Naive thymus-derived CD4-positive, alpha-beta T cell (primary cell): ENCODE measurements around the gene CD177. TPM values are rescaled to one million over a fixed set of nuclear protein-coding genes. Genes with fewer than 3 reads are reported as not detected.

Experiments used
- ATAC-seq: fragments of 150-1000 bp; cut with Tn5 transposase; 2 replicates; pipeline ENCODE4 v1.10.0; 2021; ENCODE audit warnings: mild to moderate bottlenecking, moderate library complexity
- CTCF ChIA-PET: fragments of 350-600 bp; sonication (Branson Sonifier 250); formaldehyde crosslinking; loops from one replicate; lab custom pipeline; 2021; ENCODE audit warnings: antibody characterized with exemption; lab: Charles Lee
- POLR2A ChIA-PET: fragments of 350-600 bp; sonication (Branson Sonifier 250); formaldehyde crosslinking; loops from one replicate; lab custom pipeline; 2021; ENCODE audit warnings: antibody characterized with exemption, inconsistent platforms; lab: Charles Lee
- DNase-seq, 9 donors: peaks; one replicate each; pipeline versions ENCODE4 v3.0.0 to v3.0.0-alpha.2; 2020 to 2022; ENCODE audit warnings: mixed read lengths in 1 of 9
- H3K27ac ChIP-seq: one replicate; pipeline ENCODE4 v1.7.0; 2013; ENCODE audit warnings: mild to moderate bottlenecking, low read depth, low read length, moderate library complexity
- H3K27me3 ChIP-seq, 2 donors: one replicate each; pipeline ENCODE4 v1.7.0; 2013; ENCODE audit warnings: low read length in 2 of 2, mild to moderate bottlenecking in 2 of 2, moderate library complexity in 2 of 2; ENCODE audit not compliant: control insufficient read depth in 2 of 2, insufficient read depth in 2 of 2
- H3K36me3 ChIP-seq, 3 experiments: 1 replicate in 2 of 3; 2 replicates in 1 of 3; pipeline ENCODE4 v1.7.0; 2013; ENCODE audit warnings: low read length in 3 of 3, mild to moderate bottlenecking in 3 of 3, moderate library complexity in 1 of 3; ENCODE audit not compliant: insufficient read depth in 3 of 3, control insufficient read depth in 2 of 3
- H3K4me1 ChIP-seq, 2 donors: one replicate each; pipeline ENCODE4 v1.7.0; 2013; ENCODE audit warnings: low read length in 2 of 2, mild to moderate bottlenecking in 2 of 2, moderate library complexity in 1 of 2; ENCODE audit not compliant: control insufficient read depth in 2 of 2, insufficient read depth in 2 of 2
- H3K4me3 ChIP-seq: 2 replicates; pipeline ENCODE4 v1.7.0; 2013; ENCODE audit warnings: mild to moderate bottlenecking, low read length
- H3K9me3 ChIP-seq, 3 experiments: 1 replicate in 2 of 3; 2 replicates in 1 of 3; pipeline ENCODE4 v1.7.0; 2013; ENCODE audit warnings: low read length in 3 of 3; ENCODE audit not compliant: control insufficient read depth in 2 of 3
- H3K27ac Mint-ChIP-seq, 9 donors: one replicate each; pipeline ENCODE4 v1.8.0; 2020 to 2022; ENCODE audit warnings: mixed read lengths in 9 of 9, mild to moderate bottlenecking in 8 of 9, moderate library complexity in 5 of 9, inconsistent platforms in 2 of 9
- H3K27me3 Mint-ChIP-seq, 5 donors: one replicate each; pipeline ENCODE4 v1.8.0; 2021 to 2022; ENCODE audit warnings: mixed read lengths in 5 of 5, mild to moderate bottlenecking in 1 of 5
- H3K36me3 Mint-ChIP-seq, 5 donors: one replicate each; pipeline ENCODE4 v1.8.0; 2020 to 2022; ENCODE audit warnings: mixed read lengths in 5 of 5, mild to moderate bottlenecking in 3 of 5, inconsistent platforms in 1 of 5
- H3K4me1 Mint-ChIP-seq, 7 donors: one replicate each; pipeline ENCODE4 v1.8.0; 2020 to 2022; ENCODE audit warnings: mixed read lengths in 7 of 7, mild to moderate bottlenecking in 3 of 7, inconsistent platforms in 1 of 7
- H3K4me3 Mint-ChIP-seq, 10 donors: one replicate each; pipeline ENCODE4 v1.8.0; 2020 to 2022; ENCODE audit warnings: mild to moderate bottlenecking in 10 of 10, mixed read lengths in 10 of 10, moderate library complexity in 6 of 10, inconsistent platforms in 2 of 10
- H3K9me3 Mint-ChIP-seq, 11 donors: one replicate each; pipeline ENCODE4 v1.8.0; 2020 to 2022; ENCODE audit warnings: mixed read lengths in 11 of 11, mild to moderate bottlenecking in 4 of 11, inconsistent platforms in 1 of 11, moderate library complexity in 1 of 11
- intact Hi-C, 2 donors: fragments of 100-400 bp; cut with micrococcal nuclease; formaldehyde crosslinking; loops; one replicate each; pipeline ENCODE4 v1.15.1; 2023
- polyA plus RNA-seq, 2 donors: library from polyadenylated mRNA; unstranded; fragments of 300-500 nt; fragmentation: Illumina TruSeq; gene quantifications; one replicate each; pipeline ENCODE4 v1.2.3, GENCODE V29; 2021
- total RNA-seq, 6 experiments: library from RNA in 5 of 6; stranded (reverse) in 5 of 6; gene quantifications; 1 replicate in 5 of 6; 2 replicates in 1 of 6; pipeline ENCODE4 v1.2.3 and lab custom pipeline; 2021 to 2026

The CD177 gene
- total and polyA plus RNA-seq, 7 experiments from 2014 or later: not detected

- CTCF ChIA-PET: no interaction called here
- Mint-ChIP-seq H3K27me3 (peaks cover 0 to 10% (median 0%) of the 10 kb centered on the region in 5 donors), H3K4me1 (no peaks in the 10 kb centered on the region), H3K27ac (no peak overlapping the region), H3K4me3 (no peak overlapping the region), H3K9me3 (peaks cover 0 to 31% (median 4%) of the 10 kb centered on the region in 11 donors), H3K36me3 (peaks cover 0 to 16% (median 5%) of the 10 kb centered on the region in 5 donors)
- H3K4me3 ChIP-seq: no peak overlapping the region
- intact Hi-C loops: no loop called here
- no peak overlapping the region for H3K27ac ChIP-seq
- DNase-seq (no peak), ATAC-seq (no peak)
- POLR2A ChIA-PET: no interaction called here
- H3K4me1 ChIP-seq: no peaks in the 10 kb centered on the region
- no peaks in the 10 kb centered on the region for H3K36me3 ChIP-seq
- H3K27me3 ChIP-seq: no peaks in the 10 kb centered on the region
- H3K9me3 ChIP-seq: no peaks in the 10 kb centered on the region
Observed at GRCh38 chr19:43409415-43409814, 55.9 kb downstream of the CD177 start.

- Mint-ChIP-seq H3K27me3 (peaks cover 0 to 7% (median 0%) of the 10 kb centered on the region in 5 donors), H3K4me3 (no peak overlapping the region), H3K36me3 (peaks cover 0 to 16% (median 5%) of the 10 kb centered on the region in 5 donors), H3K27ac (no peak overlapping the region), H3K4me1 (no peaks in the 10 kb centered on the region), H3K9me3 (peaks cover 0 to 31% (median 4%) of the 10 kb centered on the region in 11 donors)
- Histone ChIP-seq H3K36me3 (no peaks in the 10 kb centered on the region), H3K27ac (no peak overlapping the region), H3K9me3 (no peaks in the 10 kb centered on the region), H3K4me1 (no peaks in the 10 kb centered on the region), H3K27me3 (no peaks in the 10 kb centered on the region), H3K4me3 (no peak overlapping the region)
- intact Hi-C loops: no loop called here
- ATAC-seq (no peak), DNase-seq (no peak)
- ChIA-PET POLR2A (no interaction called here), CTCF (no interaction called here)
Observed at GRCh38 chr19:43412441-43412840, 59.0 kb downstream of the CD177 start.

Other genes with a start within 250 kb of the CD177 start
- gene PSG5, start 167.2 kb upstream of the CD177 start, total RNA-seq: under 1 TPM in 1 of 5 experiments, not detected in 4; 0.37 TPM
- not detected for gene PSG5, start 167.2 kb upstream of the CD177 start, polyA plus RNA-seq
- under 1 TPM in 2 of 5 experiments, not detected in 3; 0.21 to 0.66 TPM for gene PSG4, start 148.0 kb upstream of the CD177 start, total RNA-seq
- gene PSG4, start 148.0 kb upstream of the CD177 start, polyA plus RNA-seq: not detected
- gene PSG9, start 84.2 kb upstream of the CD177 start, total RNA-seq: under 1 TPM in 1 of 5 experiments, not detected in 4; 0.34 TPM
- gene PSG9, start 84.2 kb upstream of the CD177 start, polyA plus RNA-seq: not detected
- gene TEX101, start 61.2 kb downstream of the CD177 start, total RNA-seq: 1 to 10 TPM in 1 of 5 experiments, not detected in 4; 1.1 TPM
- not detected for gene TEX101, start 61.2 kb downstream of the CD177 start, polyA plus RNA-seq
- gene LYPD3, start 111.9 kb downstream of the CD177 start, total RNA-seq: 10 to 100 TPM in 1 of 5 experiments, 1 to 10 TPM in 4; 1.1 to 30.6 (median 6.1) TPM
- 1 to 10 TPM; 6.5 to 9.1 TPM for gene LYPD3, start 111.9 kb downstream of the CD177 start, polyA plus RNA-seq
- 10 to 100 TPM; 24.5 to 98.8 (median 43.3) TPM for gene PHLDB3, start 151.1 kb downstream of the CD177 start, total RNA-seq
- gene PHLDB3, start 151.1 kb downstream of the CD177 start, polyA plus RNA-seq: 1 to 10 TPM; 4.5 to 6.5 TPM
- gene ETHE1, start 173.5 kb downstream of the CD177 start, total RNA-seq: 10 to 100 TPM; 20.3 to 58.6 (median 23.9) TPM
- 10 to 100 TPM; 58.0 to 59.3 TPM for gene ETHE1, start 173.5 kb downstream of the CD177 start, polyA plus RNA-seq
- gene ZNF575, start 179.5 kb downstream of the CD177 start, total RNA-seq: 10 to 100 TPM in 2 of 5 experiments, 1 to 10 TPM in 3; 4.5 to 10.7 (median 5.6) TPM
- 1 to 10 TPM; 2.7 to 3.5 TPM for gene ZNF575, start 179.5 kb downstream of the CD177 start, polyA plus RNA-seq
- gene XRCC1, start 221.8 kb downstream of the CD177 start, total RNA-seq: 10 to 100 TPM; 32.0 to 36.1 (median 35.4) TPM
- gene XRCC1, start 221.8 kb downstream of the CD177 start, polyA plus RNA-seq: 10 to 100 TPM; 27.2 to 34.8 TPM
- gene PINLYP, start 222.1 kb downstream of the CD177 start, total RNA-seq: 1 to 10 TPM in 2 of 5 experiments, under 1 TPM in 3; 0.27 to 5.8 (median 0.59) TPM
- gene PINLYP, start 222.1 kb downstream of the CD177 start, polyA plus RNA-seq: under 1 TPM in 1 of 2 donors, not detected in 1; 0.49 TPM
- 10 to 100 TPM; 13.5 to 43.8 (median 18.9) TPM for gene IRGQ, start 242.4 kb downstream of the CD177 start, total RNA-seq
- 1 to 10 TPM in 1 of 2 donors, under 1 TPM in 1; 0.32 to 1.1 TPM for gene IRGQ, start 242.4 kb downstream of the CD177 start, polyA plus RNA-seq
- 10 to 100 TPM in 4 of 5 experiments, 1 to 10 TPM in 1; 9.4 to 20.6 (median 19.5) TPM for gene ZNF576, start 242.9 kb downstream of the CD177 start, total RNA-seq
- 10 to 100 TPM in 1 of 2 donors, 1 to 10 TPM in 1; 8.6 to 15.7 TPM for gene ZNF576, start 242.9 kb downstream of the CD177 start, polyA plus RNA-seq